ENCODE data around the gene TPSB2.
"Not testable (repeated sequence)": the region's sequence is repeated elsewhere in the genome, so short reads cannot be mapped to it uniquely, and the experiment has no call there.

The TPSB2 gene

GRCh38 chr16:1240436-1240835 is 10.5 kb upstream of the TPSB2 start, which contains the start of gene TPSAB1:
TSS of gene TPSAB1 (plus strand) at chr16:1240705. CDS start at chr16:1240939, 234 bp downstream.
- DNase-seq (ENCODE audit: low read depth) = not testable (repeated sequence)

GRCh38 chr16:1239575-1239974 is 9.6 kb upstream of the TPSB2 start:
- DNase-seq (ENCODE audit: low read depth) = not testable (repeated sequence)

GRCh38 chr16:1238909-1239308 is 8.9 kb upstream of the TPSB2 start:
- DNase-seq (ENCODE audit: low read depth) = not testable (repeated sequence)

GRCh38 chr16:1237990-1238389 is 8.0 kb upstream of the TPSB2 start:
- DNase-seq (ENCODE audit: low read depth) = no peak

- not testable (repeated sequence) for DNase-seq (ENCODE audit: low read depth)
Measured at GRCh38 chr16:1236659-1237058, 6.7 kb upstream of the TPSB2 start.

GRCh38 chr16:1232049-1232748 is 2.2 kb upstream of the TPSB2 start:
- DNase-seq (ENCODE audit: low read depth) = not testable (repeated sequence)

- DNase-seq (ENCODE audit: low read depth) = not testable (repeated sequence)
Measured at GRCh38 chr16:1231301-1231700, 1.3 kb upstream of the TPSB2 start.

- not testable (repeated sequence) for DNase-seq (ENCODE audit: low read depth)
Measured at GRCh38 chr16:1230471-1231212, 658 bp upstream of the TPSB2 start.

- DNase-seq (ENCODE audit: low read depth) = not testable (repeated sequence)
Measured at GRCh38 chr16:1229476-1229875, 508 bp downstream of the TPSB2 start.

GRCh38 chr16:1228227-1228626 is 1.8 kb downstream of the TPSB2 start:
- not testable (repeated sequence) for DNase-seq (ENCODE audit: low read depth)

- not testable (repeated sequence) for DNase-seq (ENCODE audit: low read depth)
Measured at GRCh38 chr16:1226692-1227091, 3.3 kb downstream of the TPSB2 start.

- DNase-seq (ENCODE audit: low read depth) = not testable (repeated sequence)
Measured at GRCh38 chr16:1225728-1226311, 4.2 kb downstream of the TPSB2 start.

GRCh38 chr16:1225051-1225451 is 4.9 kb downstream of the TPSB2 start, which contains the start of gene TPSG1:
TSS of gene TPSG1 (minus strand) at chr16:1225268. CDS start at chr16:1225252, 16 bp downstream.
- DNase-seq (ENCODE audit: low read depth) = no peak

- DNase-seq (ENCODE audit: low read depth) = no peak
Measured at GRCh38 chr16:1224558-1224957, 5.4 kb downstream of the TPSB2 start.

- DNase-seq (ENCODE audit: low read depth) = no peak
Measured at GRCh38 chr16:1223355-1224214, 6.4 kb downstream of the TPSB2 start.

- no peak for DNase-seq (ENCODE audit: low read depth)
Measured at GRCh38 chr16:1222553-1223354, 7.2 kb downstream of the TPSB2 start.

GRCh38 chr16:1221628-1222552 is 8.1 kb downstream of the TPSB2 start:
- DNase-seq (ENCODE audit: low read depth) = no peak

- DNase-seq (ENCODE audit: low read depth) = no peak
Measured at GRCh38 chr16:1220841-1221627, 8.9 kb downstream of the TPSB2 start.
